ENCODE data around the gene CISD3.

Gene CISD3

GRCh38 chr17:38779965-38780752 is 50.0 kb downstream of the CISD3 start:
- DNase-seq (ENCODE audit: low spot score): no peak

GRCh38 chr17:38783227-38783626 is 53.1 kb downstream of the CISD3 start:
- no peak for DNase-seq (ENCODE audit: low spot score)

Measured in NAMALWA (cell line).